ENCODE results near the gene SPINK8.

SPINK8 gene

GRCh38 chr3:48297111-48297810, 36.2 kb downstream of the SPINK8 start:
- no peak overlapping the region for H3K27ac ChIP-seq (ENCODE audit: low read length)
- no peaks in the 10 kb centered on the region for H3K27me3 ChIP-seq (ENCODE audit: control insufficient read depth in 1 of 2, insufficient read depth in 2 of 2, low read length in 2 of 2)
- no peak overlapping the region for H3K4me3 ChIP-seq (ENCODE audit: low read length in 2 of 2)
- H3K9me3 ChIP-seq (ENCODE audit: control insufficient read depth in 2 of 2, low read length in 2 of 2): no peaks in the 10 kb centered on the region
- peaks cover 19% of the 10 kb centered on the region for H3K4me1 ChIP-seq (ENCODE audit: control insufficient read depth, insufficient read depth, low read length)
- peaks cover 44 to 45% of the 10 kb centered on the region in 2 donors for H3K36me3 ChIP-seq (ENCODE audit: control insufficient read depth in 2 of 2, insufficient read depth in 2 of 2, low read length in 2 of 2)
- H3K9ac ChIP-seq (ENCODE audit: low read length in 2 of 2): no peak overlapping the region

GRCh38 chr3:48296699-48297098, 36.8 kb downstream of the SPINK8 start:
- Histone ChIP-seq H3K9me3 (ENCODE audit: control insufficient read depth in 2 of 2, low read length in 2 of 2) (no peaks in the 10 kb centered on the region), H3K4me1 (ENCODE audit: control insufficient read depth, insufficient read depth, low read length) (peaks cover 13% of the 10 kb centered on the region), H3K27ac (ENCODE audit: low read length) (no peak overlapping the region), H3K36me3 (ENCODE audit: control insufficient read depth in 2 of 2, insufficient read depth in 2 of 2, low read length in 2 of 2) (peaks cover 44 to 48% of the 10 kb centered on the region in 2 donors), H3K9ac (ENCODE audit: low read length in 2 of 2) (no peak overlapping the region), H3K4me3 (ENCODE audit: low read length in 2 of 2) (no peak overlapping the region), H3K27me3 (ENCODE audit: control insufficient read depth in 1 of 2, insufficient read depth in 2 of 2, low read length in 2 of 2) (no peaks in the 10 kb centered on the region)

- Histone ChIP-seq H3K27me3 (ENCODE audit: control insufficient read depth in 1 of 2, insufficient read depth in 2 of 2, low read length in 2 of 2) (no peaks in the 10 kb centered on the region), H3K4me3 (ENCODE audit: low read length in 2 of 2) (no peak overlapping the region), H3K9me3 (ENCODE audit: control insufficient read depth in 2 of 2, low read length in 2 of 2) (peaks cover 0 to under 1% of the 10 kb centered on the region in 2 donors), H3K27ac (ENCODE audit: low read length) (no peak overlapping the region), H3K9ac (ENCODE audit: low read length in 2 of 2) (no peak overlapping the region), H3K36me3 (ENCODE audit: control insufficient read depth in 2 of 2, insufficient read depth in 2 of 2, low read length in 2 of 2) (peaks cover 46 to 48% of the 10 kb centered on the region in 2 donors), H3K4me1 (ENCODE audit: control insufficient read depth, insufficient read depth, low read length) (peaks cover 2% of the 10 kb centered on the region)
These were observed 38.7 kb downstream of the SPINK8 start for GRCh38 chr3:48294611-48295263.

- Histone ChIP-seq H3K9me3 (ENCODE audit: control insufficient read depth in 2 of 2, low read length in 2 of 2) (peaks cover 0 to 5% of the 10 kb centered on the region in 2 donors), H3K9ac (ENCODE audit: low read length in 2 of 2) (no peak overlapping the region), H3K27me3 (ENCODE audit: control insufficient read depth in 1 of 2, insufficient read depth in 2 of 2, low read length in 2 of 2) (no peaks in the 10 kb centered on the region), H3K36me3 (ENCODE audit: control insufficient read depth in 2 of 2, insufficient read depth in 2 of 2, low read length in 2 of 2) (peaks cover 20 to 27% of the 10 kb centered on the region in 2 donors), H3K4me3 (ENCODE audit: low read length in 2 of 2) (no peak overlapping the region), H3K27ac (ENCODE audit: low read length) (no peak overlapping the region), H3K4me1 (ENCODE audit: control insufficient read depth, insufficient read depth, low read length) (no peaks in the 10 kb centered on the region)
These were observed 43.8 kb downstream of the SPINK8 start for GRCh38 chr3:48289659-48290058.

GRCh38 chr3:48287034-48287433, 46.4 kb downstream of the SPINK8 start:
- Histone ChIP-seq H3K4me1 (ENCODE audit: control insufficient read depth, insufficient read depth, low read length) (no peaks in the 10 kb centered on the region), H3K27me3 (ENCODE audit: control insufficient read depth in 1 of 2, insufficient read depth in 2 of 2, low read length in 2 of 2) (no peaks in the 10 kb centered on the region), H3K9ac (ENCODE audit: low read length in 2 of 2) (no peak overlapping the region), H3K27ac (ENCODE audit: low read length) (no peak overlapping the region), H3K9me3 (ENCODE audit: control insufficient read depth in 2 of 2, low read length in 2 of 2) (peaks cover 0 to 5% of the 10 kb centered on the region in 2 donors), H3K36me3 (ENCODE audit: control insufficient read depth in 2 of 2, insufficient read depth in 2 of 2, low read length in 2 of 2) (peaks cover 6 to 10% of the 10 kb centered on the region in 2 donors), H3K4me3 (ENCODE audit: low read length in 2 of 2) (no peak overlapping the region)

- H3K9ac ChIP-seq (ENCODE audit: low read length in 2 of 2): no peak overlapping the region
- no peak overlapping the region for H3K27ac ChIP-seq (ENCODE audit: low read length)
- no peaks in the 10 kb centered on the region for H3K27me3 ChIP-seq (ENCODE audit: control insufficient read depth in 1 of 2, insufficient read depth in 2 of 2, low read length in 2 of 2)
- H3K4me3 ChIP-seq (ENCODE audit: low read length in 2 of 2): no peak overlapping the region
- no peaks in the 10 kb centered on the region for H3K4me1 ChIP-seq (ENCODE audit: control insufficient read depth, insufficient read depth, low read length)
- H3K9me3 ChIP-seq (ENCODE audit: control insufficient read depth in 2 of 2, low read length in 2 of 2): peaks cover 0 to 5% of the 10 kb centered on the region in 2 donors
- peaks cover 5 to 10% of the 10 kb centered on the region in 2 donors for H3K36me3 ChIP-seq (ENCODE audit: control insufficient read depth in 2 of 2, insufficient read depth in 2 of 2, low read length in 2 of 2)
These were observed 47.2 kb downstream of the SPINK8 start for GRCh38 chr3:48286308-48286707.

- no peak overlapping the region for H3K9ac ChIP-seq (ENCODE audit: low read length in 2 of 2)
These were observed 47.8 kb downstream of the SPINK8 start for GRCh38 chr3:48285675-48286074.

GRCh38 chr3:48285132-48285531, 48.3 kb downstream of the SPINK8 start:
- Histone ChIP-seq H3K27me3 (ENCODE audit: control insufficient read depth in 1 of 2, insufficient read depth in 2 of 2, low read length in 2 of 2) (no peaks in the 10 kb centered on the region), H3K9me3 (ENCODE audit: control insufficient read depth in 2 of 2, low read length in 2 of 2) (peaks cover 0 to 5% of the 10 kb centered on the region in 2 donors), H3K27ac (ENCODE audit: low read length) (no peak overlapping the region), H3K4me3 (ENCODE audit: low read length in 2 of 2) (no peak overlapping the region), H3K4me1 (ENCODE audit: control insufficient read depth, insufficient read depth, low read length) (no peaks in the 10 kb centered on the region), H3K9ac (ENCODE audit: low read length in 2 of 2) (no peak overlapping the region), H3K36me3 (ENCODE audit: control insufficient read depth in 2 of 2, insufficient read depth in 2 of 2, low read length in 2 of 2) (peaks cover 5 to 10% of the 10 kb centered on the region in 2 donors)

More at GRCh38 chr3:48285675-48286074, 47.8 kb downstream of the SPINK8 start:
- H3K4me1 ChIP-seq (ENCODE audit: control insufficient read depth, insufficient read depth, low read length): no peaks in the 10 kb centered on the region
- H3K36me3 ChIP-seq (ENCODE audit: control insufficient read depth in 2 of 2, insufficient read depth in 2 of 2, low read length in 2 of 2): peaks cover 5 to 10% of the 10 kb centered on the region in 2 donors
- no peak overlapping the region for H3K27ac ChIP-seq (ENCODE audit: low read length)
- no peaks in the 10 kb centered on the region for H3K27me3 ChIP-seq (ENCODE audit: control insufficient read depth in 1 of 2, insufficient read depth in 2 of 2, low read length in 2 of 2)
- H3K4me3 ChIP-seq (ENCODE audit: low read length in 2 of 2): no peak overlapping the region
- peaks cover 0 to 5% of the 10 kb centered on the region in 2 donors for H3K9me3 ChIP-seq (ENCODE audit: control insufficient read depth in 2 of 2, low read length in 2 of 2)

GRCh38 chr3:48280881-48281280, 52.6 kb downstream of the SPINK8 start:
- H3K9me3 ChIP-seq (ENCODE audit: control insufficient read depth in 2 of 2, low read length in 2 of 2): no peaks in the 10 kb centered on the region
- no peak overlapping the region for H3K4me3 ChIP-seq (ENCODE audit: low read length in 2 of 2)
- H3K27me3 ChIP-seq (ENCODE audit: control insufficient read depth in 1 of 2, insufficient read depth in 2 of 2, low read length in 2 of 2): no peaks in the 10 kb centered on the region
- H3K9ac ChIP-seq (ENCODE audit: low read length in 2 of 2): no peak overlapping the region
- no peak overlapping the region for H3K27ac ChIP-seq (ENCODE audit: low read length)
- no peaks in the 10 kb centered on the region for H3K36me3 ChIP-seq (ENCODE audit: control insufficient read depth in 2 of 2, insufficient read depth in 2 of 2, low read length in 2 of 2)
- no peaks in the 10 kb centered on the region for H3K4me1 ChIP-seq (ENCODE audit: control insufficient read depth, insufficient read depth, low read length)

- no peaks in the 10 kb centered on the region for H3K9me3 ChIP-seq (ENCODE audit: control insufficient read depth in 2 of 2, low read length in 2 of 2)
- no peaks in the 10 kb centered on the region for H3K4me1 ChIP-seq (ENCODE audit: control insufficient read depth, insufficient read depth, low read length)
- H3K27me3 ChIP-seq (ENCODE audit: control insufficient read depth in 1 of 2, insufficient read depth in 2 of 2, low read length in 2 of 2): no peaks in the 10 kb centered on the region
- H3K4me3 ChIP-seq (ENCODE audit: low read length in 2 of 2): no peak overlapping the region
- H3K27ac ChIP-seq (ENCODE audit: low read length): no peak overlapping the region
- no peak overlapping the region for H3K9ac ChIP-seq (ENCODE audit: low read length in 2 of 2)
- H3K36me3 ChIP-seq (ENCODE audit: control insufficient read depth in 2 of 2, insufficient read depth in 2 of 2, low read length in 2 of 2): no peaks in the 10 kb centered on the region
These were observed 54.4 kb downstream of the SPINK8 start for GRCh38 chr3:48278884-48279559.
